Bronchus fibroblast of lung (primary cell): ENCODE data around the gene CYFIP2. TPM values are rescaled to one million over a fixed set of nuclear protein-coding genes. Genes with fewer than 3 reads are reported as not detected.

Source experiments
- total RNA-seq: library from RNA; depleted of rRNA; stranded (reverse); fragments of >200 nt; gene quantifications from 2 replicates; pipeline ENCODE4 v1.2.3, GENCODE V29; 2015

CYFIP2 gene
- 6.7 and 10.3 TPM in 2 replicates for total RNA-seq

GRCh38 chr5:157265714-157266285, at the start of gene CYFIP2:
Gene CYFIP2 (plus strand): TSS chr5:157266123. CDS start chr5:157285362, 19,239 bp downstream.

Other genes starting within 250 kb of the CYFIP2 start
- not detected in 2 replicates for gene HAVCR1, start 207.0 kb upstream of the CYFIP2 start, total RNA-seq
- gene HAVCR2, start 157.1 kb upstream of the CYFIP2 start, total RNA-seq = under 0.01 and 0.17 TPM in 2 replicates
- 8.6 TPM in 2 replicates for gene MED7, start 123.3 kb upstream of the CYFIP2 start, total RNA-seq
- not detected in 2 replicates for gene GARIN3, start 99.9 kb upstream of the CYFIP2 start, total RNA-seq
- not detected in 2 replicates for gene ITK, start 85.3 kb upstream of the CYFIP2 start, total RNA-seq
- gene NIPAL4, start 194.1 kb downstream of the CYFIP2 start, total RNA-seq = 0.50 TPM in 1 of 2 replicates, not detected in the other